ENCODE measurements around the gene EIF2B4. TPM values are rescaled to one million over a fixed set of nuclear protein-coding genes. Genes with fewer than 3 reads are reported as not detected.
"Not testable (repeated sequence)": the region's sequence is repeated elsewhere in the genome, so short reads cannot be mapped to it uniquely, and the experiment has no call there.

EIF2B4 gene
- total RNA-seq, 1 donor from 2014 or later = 29.3 TPM

- no peak for DNase-seq
Measured at GRCh38 chr2:27335311-27335710, 34.8 kb downstream of the EIF2B4 start.

DNA sequence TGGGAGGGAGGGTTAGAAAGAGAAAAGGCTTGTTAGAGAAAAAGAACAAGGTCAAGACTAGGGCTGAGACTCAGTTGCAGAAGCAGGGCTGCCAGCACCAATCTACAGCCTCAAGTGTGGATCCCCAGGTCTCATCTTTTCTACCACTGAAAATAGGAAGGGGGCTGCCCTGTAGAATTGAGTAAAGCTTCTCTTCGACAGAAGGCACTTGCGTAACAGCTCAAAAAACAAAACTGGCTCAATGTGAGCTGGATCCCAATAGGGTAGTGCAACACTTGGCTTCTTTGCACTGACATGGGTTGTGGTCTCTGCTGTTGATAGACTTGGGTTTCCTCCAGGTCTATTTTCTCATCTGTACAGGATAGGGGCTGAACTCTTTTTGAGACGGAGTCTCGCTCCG is 45.4 kb downstream of the EIF2B4 start:
- no peak for DNase-seq

GRCh38 chr2:27323596-27324285 is 46.4 kb downstream of the EIF2B4 start:
- DNase-seq = no peak

GRCh38 chr2:27322766-27323595 is 47.2 kb downstream of the EIF2B4 start, which contains the start of gene MPV17:
Gene MPV17 (minus strand): TSS chr2:27323097. CDS start chr2:27322517, 580 bp downstream.
- peak; percentile 95 for DNase-seq

DNA sequence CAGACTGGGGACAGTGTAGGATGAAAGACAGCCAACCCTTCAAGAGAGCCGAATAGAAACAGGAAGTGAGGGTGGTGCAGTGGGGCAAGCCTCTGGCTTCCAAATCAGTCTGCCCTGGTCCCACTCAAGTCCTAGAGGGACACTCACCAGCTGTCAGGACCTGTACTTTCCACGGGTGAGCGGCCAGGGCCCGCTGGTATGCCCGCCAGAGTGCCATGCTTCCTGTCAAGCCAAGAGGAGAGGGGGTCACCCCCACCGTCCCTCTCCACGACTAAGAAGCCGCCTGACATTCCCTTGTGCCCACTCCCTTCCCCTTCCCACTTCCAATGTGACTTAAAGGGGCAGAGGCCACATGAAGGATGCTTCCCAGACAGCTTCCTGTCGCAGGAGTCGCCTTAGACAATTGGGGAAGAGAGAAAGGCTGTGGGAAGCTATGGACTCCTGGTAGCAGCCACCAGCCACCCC is 47.8 kb downstream of the EIF2B4 start:
- peak; percentile 32 for DNase-seq

DNA sequence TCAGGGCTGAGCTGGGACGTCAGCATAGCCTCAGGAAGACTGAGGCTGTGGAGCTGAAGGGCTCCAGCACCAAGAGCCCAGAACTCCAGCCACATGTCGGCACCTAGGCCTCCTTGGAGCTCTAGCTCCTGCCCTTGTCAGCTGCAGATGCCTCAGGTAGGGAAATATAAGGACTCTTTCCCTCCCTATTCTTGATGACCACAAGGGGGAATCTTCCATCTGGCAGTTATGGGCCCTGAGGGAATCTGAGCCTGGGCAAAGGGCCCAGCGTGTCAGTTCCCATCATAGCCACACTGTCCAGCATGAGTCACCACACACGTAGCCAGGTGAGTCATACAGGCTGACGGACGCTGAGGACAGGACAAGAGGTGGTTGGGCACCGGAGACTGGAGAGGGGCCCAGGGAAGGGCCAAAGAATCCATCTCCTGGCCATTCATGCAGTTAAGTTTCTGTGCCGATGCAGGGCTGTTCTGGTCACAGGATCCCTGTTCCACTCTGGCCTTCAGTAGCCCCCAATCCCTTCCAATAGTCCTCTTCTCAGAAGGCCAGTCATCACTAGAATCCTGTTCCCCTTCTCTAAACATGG is 49.1 kb downstream of the EIF2B4 start:
- peak; percentile 98 for DNase-seq

DNA sequence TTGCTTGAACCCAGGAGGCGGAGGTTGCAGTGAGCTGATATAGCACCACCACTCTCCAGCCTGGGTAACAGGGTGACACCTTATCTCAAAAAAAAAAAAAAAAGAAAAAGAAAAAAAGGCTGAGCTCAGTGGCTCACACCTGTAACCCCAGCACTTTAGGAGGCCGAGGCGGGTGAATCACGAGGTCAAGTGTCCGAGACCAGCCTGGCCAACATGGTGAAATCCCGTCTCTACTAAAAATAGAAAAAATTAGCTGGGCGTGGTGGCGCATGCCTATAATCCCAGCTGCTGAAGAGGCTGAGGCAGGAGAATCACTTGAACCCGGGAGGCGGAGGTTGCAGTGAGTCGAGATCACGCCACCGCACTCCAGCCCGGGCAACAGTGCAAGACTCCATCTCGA is 50.3 kb downstream of the EIF2B4 start:
- DNase-seq = not testable (repeated sequence)

DNA sequence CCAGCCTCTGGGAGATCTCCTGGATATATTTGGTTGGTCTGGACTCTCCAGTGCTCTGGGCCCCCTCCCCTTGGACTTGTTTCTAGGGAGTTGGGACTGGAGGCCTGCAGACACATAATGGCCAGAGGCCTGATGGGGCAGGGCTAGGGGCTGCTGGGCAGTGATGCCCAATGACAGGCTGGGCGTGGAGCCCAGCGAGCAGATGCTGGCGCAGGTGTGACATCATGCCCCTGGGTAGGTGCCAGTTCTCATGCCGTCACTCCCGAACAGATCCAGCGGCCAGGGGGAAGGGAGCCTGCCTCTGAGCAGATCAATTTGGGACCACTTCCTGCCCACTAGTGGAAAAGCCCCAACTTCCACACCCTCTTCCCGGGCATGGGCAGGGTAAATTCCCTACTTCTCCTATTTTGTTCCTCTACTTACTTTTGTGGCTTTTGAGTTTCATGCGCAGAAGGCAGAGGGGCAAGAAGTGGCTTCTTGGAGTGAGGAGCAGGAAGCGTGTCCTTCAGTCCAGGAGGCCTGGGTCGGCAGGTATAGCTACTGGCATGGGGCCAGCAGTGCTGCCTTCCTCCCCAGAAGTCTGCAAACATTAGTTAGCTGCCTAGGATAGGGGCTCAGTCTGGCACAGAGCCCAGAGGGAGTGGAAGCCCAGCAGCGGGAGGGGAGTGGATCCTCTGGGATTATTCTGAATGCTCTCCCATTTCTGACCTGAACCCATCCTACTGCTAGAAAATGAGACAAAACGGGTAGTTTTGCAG is 53.3 kb downstream of the EIF2B4 start:
- no peak for DNase-seq

GRCh38 chr2:27315122-27315521 is 55.0 kb downstream of the EIF2B4 start:
- DNase-seq = no peak

DNA sequence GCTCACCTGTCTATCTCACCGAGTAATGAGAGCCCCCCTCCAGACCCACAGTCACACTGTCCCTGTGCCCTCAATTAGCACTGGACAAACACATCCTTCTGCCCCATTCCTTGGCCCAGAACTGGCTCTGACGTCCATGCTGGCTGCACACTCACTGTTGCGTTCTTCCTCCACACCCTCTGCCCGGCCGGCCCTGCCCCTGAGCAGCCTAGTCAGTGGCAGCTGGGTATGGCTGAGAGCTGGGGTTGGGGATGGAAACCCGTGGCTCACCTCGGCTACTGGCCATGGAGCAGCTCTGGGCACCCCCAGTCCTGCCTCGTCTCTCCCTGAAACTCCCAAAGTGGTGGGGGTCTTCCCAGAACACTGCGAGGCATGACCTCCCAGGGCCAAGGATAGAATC is 55.4 kb downstream of the EIF2B4 start:
- no peak for DNase-seq

Other genes with a start within 250 kb of the EIF2B4 start
- not detected in 2 replicates for gene ABHD1, start 246.5 kb downstream of the EIF2B4 start, total RNA-seq
- 46.4 and 46.8 TPM in 2 replicates for gene PREB, start 235.7 kb downstream of the EIF2B4 start, total RNA-seq
- not detected in 2 replicates for gene PRR30, start 230.9 kb downstream of the EIF2B4 start, total RNA-seq
- gene TCF23, start 221.3 kb downstream of the EIF2B4 start, total RNA-seq = not detected in 2 replicates
- 111 and 181 TPM in 2 replicates for gene ATRAID, start 158.3 kb downstream of the EIF2B4 start, total RNA-seq
- 52.8 and 58.4 TPM in 2 replicates for gene SLC5A6, start 158.1 kb downstream of the EIF2B4 start, total RNA-seq
- gene CAD, start 153.0 kb downstream of the EIF2B4 start, total RNA-seq = 33.5 and 69.8 TPM in 2 replicates
- gene SLC30A3, start 107.3 kb downstream of the EIF2B4 start, total RNA-seq = 17.9 and 25.8 TPM in 2 replicates
- gene DNAJC5G, start 94.9 kb downstream of the EIF2B4 start, total RNA-seq = 0.93 and 2.7 TPM in 2 replicates
- gene TRIM54, start 87.9 kb downstream of the EIF2B4 start, total RNA-seq = 0.74 and 1.2 TPM in 2 replicates
- gene UCN, start 61.9 kb downstream of the EIF2B4 start, total RNA-seq = 0.37 and 1.0 TPM in 2 replicates
- 48.6 and 64.3 TPM in 2 replicates for gene MPV17, start 47.2 kb downstream of the EIF2B4 start, total RNA-seq
- gene GTF3C2, start 13.6 kb downstream of the EIF2B4 start, total RNA-seq = 26.7 and 37.4 TPM in 2 replicates
- 143 and 158 TPM in 2 replicates for gene SNX17, start 278 bp upstream of the EIF2B4 start, total RNA-seq
- gene ZNF513, start 10.4 kb upstream of the EIF2B4 start, total RNA-seq = 8.0 and 9.3 TPM in 2 replicates
- 109 and 164 TPM in 2 replicates for gene PPM1G, start 39.3 kb upstream of the EIF2B4 start, total RNA-seq
- gene NRBP1, start 58.3 kb upstream of the EIF2B4 start, total RNA-seq = 122 and 132 TPM in 2 replicates
- 0.47 and 0.51 TPM in 2 replicates for gene KRTCAP3, start 72.0 kb upstream of the EIF2B4 start, total RNA-seq
- 13.9 and 17.2 TPM in 2 replicates for gene IFT172, start 119.4 kb upstream of the EIF2B4 start, total RNA-seq
- 14.5 and 17.9 TPM in 2 replicates for gene FNDC4, start 124.9 kb upstream of the EIF2B4 start, total RNA-seq
- gene GCKR, start 126.5 kb upstream of the EIF2B4 start, total RNA-seq = 0.05 and 0.85 TPM in 2 replicates
- 23.5 and 34.2 TPM in 2 replicates for gene ZNF512, start 212.7 kb upstream of the EIF2B4 start, total RNA-seq

All from dermis blood vessel endothelial cell (primary cell).